CD4-positive, alpha-beta T cell treated with Interleukin-2 at 100 ng/mL for 4 hours (primary cell): ENCODE measurements around the gene SLC22A1.
"Not testable (repeated sequence)": the region's sequence is repeated elsewhere in the genome, so short reads cannot be mapped to it uniquely, and the experiment has no call there.

Experiments
- DNase-seq: peaks from one replicate; pipeline ENCODE4 v3.0.0-alpha.2; 2020; ENCODE audit warnings: low spot score

The SLC22A1 gene

DNA sequence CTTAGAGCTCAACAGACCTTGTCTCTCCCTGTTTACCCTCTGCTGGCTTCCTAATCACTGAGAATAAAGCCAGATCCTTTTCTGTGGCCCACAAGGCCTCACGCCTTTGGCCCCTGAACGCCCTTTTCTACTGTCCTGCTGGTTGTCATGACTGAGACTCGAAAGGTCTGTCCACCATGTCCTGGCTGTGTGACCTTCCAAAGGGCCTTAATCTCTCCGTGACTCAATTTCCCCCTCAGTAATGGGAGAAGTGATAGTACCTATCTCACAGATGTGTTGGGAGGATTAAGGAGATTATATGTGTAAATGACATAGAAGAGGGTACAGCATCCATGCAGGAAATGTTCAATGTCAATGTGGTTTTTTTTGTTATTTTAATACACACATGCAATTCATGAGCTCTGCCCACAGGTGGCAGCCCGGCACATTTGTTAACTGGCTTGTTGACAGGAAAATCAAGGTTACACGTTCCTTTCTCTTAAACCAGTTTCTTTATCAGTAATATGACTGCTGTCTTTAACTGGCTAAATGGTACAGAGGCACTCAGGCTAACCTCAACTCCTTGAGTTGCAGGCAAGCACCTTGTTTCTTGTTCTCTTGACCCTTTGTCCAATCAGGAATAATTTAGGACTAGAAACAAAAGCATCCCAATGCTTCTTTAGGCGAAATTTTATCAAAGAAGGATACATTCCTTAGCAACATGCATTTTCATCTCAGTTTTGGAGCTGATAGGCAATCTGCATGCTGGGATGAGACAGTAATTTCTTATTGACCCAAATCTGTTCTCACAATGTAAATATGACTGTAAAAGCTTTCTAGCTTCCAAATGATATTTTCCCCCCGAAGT lies 16.6 kb downstream of the SLC22A1 start:
- DNase-seq: peak; percentile 66

DNA sequence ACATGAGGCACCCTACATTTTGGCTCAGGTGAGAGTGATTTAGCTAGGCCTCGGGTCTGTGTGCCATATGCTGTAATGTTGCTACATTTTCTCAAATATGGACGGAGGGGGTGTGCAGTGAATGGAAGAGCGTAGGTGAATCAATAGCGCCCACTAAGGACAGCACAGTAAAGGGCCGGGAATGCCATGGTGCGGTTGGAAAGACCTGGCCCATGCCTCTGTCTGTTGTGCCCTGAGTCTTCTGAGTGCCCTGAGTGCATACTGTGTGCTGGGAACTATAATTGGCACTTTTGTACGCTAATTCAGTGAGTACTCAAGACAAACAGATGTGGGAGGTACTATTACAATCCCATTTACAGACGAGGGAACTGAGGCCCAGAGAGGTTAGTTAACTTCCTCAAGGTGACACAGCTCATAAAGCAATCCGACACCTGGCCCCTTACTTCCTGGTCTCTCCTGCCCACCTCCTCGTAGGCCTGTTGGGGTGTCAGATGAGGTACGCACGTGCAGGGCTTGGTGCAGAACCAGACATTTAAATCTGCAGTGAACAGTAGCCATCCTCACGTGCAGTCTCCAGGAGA lies 17.3 kb downstream of the SLC22A1 start:
- DNase-seq: no peak

DNA sequence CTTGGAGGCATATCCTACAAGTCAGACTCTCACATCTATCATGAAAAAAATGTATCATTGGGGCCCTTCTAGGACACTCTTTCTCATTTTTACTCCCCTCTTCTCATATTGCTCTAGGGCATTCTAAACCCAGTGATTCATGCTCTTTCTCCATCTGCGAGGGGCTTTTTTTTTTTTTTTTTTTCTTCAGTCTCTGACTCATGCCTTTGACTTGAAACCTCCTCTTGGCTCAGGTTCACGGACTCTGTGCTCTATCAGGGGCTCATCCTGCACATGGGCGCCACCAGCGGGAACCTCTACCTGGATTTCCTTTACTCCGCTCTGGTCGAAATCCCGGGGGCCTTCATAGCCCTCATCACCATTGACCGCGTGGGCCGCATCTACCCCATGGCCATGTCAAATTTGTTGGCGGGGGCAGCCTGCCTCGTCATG lies 17.8 kb downstream of the SLC22A1 start:
- no peak for DNase-seq

DNA sequence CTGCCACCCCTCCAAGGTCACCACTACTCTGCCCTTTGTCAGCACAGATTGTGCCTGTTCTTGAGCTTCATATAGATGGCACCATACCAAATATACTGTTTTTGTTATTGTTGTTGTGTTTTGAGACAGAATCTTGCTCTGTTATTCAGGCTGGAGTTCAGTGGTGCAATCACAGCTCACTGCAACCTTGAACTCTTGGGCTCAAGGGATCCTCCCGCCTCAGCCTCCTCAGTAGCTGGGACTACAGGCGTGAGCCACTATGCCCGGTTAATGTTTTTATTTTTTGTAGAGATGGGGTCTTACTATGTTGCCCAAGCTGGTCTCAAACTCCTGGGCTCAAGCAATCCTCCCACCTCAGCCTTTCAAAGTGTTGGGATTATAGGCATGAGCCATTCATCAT lies 18.9 kb downstream of the SLC22A1 start:
- not testable (repeated sequence) for DNase-seq

DNA sequence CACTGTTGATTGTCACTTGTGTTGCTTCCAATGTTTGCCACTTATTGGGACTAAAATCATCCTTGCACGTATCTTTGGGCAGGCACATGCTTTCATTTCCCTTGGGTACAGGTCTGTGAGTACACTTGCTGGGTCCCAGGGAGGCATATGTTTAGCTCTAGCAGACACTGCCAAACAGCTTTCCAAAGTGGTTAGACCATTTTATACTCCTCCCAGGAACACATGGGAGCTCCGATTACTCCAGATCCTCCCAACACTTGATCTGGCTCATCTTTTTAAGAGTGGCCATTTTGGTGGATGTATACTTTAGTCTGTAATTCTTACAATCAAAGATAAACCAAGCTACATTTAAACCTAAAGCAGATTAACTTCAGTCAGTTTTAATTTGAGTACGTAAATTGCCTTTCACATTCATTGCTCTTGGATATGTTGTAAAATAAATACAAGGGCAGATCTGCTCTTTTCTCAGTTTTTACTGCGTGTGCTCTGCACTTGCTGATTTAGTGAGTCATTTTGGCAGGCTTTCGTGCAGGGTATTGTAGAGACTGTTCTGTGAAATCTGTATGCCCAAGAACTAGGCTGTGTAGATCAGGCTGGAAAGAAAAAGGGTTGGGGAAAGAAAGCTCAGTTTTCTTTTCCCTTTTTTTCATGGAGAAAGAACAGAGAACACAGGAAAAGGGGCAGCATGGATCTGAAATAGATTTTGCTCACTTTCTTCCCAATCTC lies 19.5 kb downstream of the SLC22A1 start:
- DNase-seq: no peak

DNA sequence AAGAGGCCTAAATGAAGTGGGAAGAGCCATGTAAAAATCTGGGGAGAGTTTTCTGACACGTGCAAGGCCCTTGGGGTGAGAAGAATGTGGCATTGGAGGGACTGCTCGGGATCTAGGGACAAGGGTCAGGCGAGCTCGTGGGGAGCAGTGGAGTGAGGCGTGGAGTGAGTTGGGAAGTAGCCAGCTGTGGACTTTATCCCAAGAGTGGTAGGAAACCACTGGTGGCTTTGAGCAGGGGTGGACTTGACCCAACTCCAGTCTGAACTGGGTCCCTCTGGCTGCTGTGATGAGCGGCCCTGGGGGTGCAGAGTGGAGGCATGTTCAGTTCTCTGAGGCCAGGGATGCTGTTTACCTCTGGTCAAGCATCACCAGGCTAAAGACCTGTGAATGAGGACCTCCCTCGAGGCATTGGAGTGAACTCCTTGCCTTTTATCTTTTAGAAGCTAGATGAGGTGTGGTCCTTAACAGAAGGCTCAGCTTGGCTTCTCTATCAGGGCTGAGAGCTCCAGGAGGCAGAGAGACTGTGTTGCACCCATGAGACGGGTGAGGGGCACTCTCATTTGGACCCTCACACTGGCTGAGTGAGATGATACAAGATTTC lies 20.6 kb downstream of the SLC22A1 start:
- no peak for DNase-seq

DNA sequence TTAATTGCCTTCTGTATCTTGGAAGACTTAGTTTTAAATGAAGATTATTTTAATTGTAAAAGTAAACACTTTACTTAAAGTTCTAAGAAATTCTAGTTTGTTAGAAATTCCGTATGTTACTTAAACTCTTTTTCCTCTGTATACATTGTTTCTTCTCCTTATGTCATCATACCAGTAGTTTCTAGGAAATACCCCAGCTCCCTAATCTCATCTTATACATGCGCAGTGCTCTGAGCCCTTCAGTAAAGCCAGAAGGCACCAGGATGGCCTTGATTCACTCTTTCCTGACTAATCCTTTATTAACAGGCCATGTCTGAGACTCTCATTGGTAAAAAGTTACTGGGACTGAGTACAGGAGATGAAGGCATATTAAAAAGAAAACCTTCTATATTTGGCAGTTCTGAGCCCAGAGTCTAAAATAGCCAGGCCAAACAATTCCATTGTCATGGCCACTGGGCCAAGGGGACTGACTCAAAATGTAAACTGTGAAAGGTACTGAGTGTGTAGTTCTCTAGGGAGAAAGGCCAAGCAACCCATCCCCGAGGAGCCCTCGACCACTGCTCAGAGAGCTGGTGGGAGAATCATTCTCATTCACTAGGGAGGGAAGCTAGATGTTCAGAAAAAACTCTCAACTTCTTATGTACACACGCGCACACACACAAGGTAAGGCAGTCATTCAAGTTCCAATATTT lies 25.0 kb downstream of the SLC22A1 start:
- no peak for DNase-seq

DNA sequence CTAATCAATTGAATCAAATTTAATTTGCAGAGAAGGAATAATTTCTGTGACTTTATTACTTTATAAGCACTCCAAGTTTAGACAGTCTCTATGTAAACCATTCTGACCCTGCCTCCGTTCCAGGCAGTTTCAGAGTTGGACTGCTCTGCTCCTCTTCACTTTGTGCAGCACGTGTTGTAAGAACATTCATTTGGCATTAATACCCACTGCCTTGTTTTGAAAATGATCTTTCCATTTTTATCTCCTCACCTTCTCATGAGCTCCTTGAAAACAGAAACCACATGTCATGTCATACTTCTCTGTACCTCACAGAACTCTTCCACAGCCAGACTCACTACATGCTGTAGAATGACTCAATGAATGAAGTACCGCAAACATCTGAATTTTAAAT lies 25.5 kb downstream of the SLC22A1 start:
- no peak for DNase-seq

DNA sequence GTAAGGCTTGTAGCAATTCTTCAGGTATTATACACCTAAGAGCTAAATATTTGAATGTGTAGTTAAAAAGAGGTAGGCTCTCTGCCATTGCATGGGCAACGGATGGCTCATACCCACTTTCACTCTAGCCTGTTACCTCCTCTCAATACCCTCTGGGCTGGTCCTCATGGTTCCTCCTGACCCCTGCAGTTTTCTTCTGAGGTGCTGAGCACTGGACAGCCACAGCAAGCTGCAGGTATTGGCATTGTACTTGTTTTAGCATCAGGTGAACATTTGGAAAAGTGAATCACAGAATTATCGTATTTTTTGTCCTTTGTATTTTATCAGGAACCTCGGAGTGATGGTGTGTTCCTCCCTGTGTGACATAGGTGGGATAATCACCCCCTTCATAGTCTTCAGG lies 32.9 kb downstream of the SLC22A1 start:
- DNase-seq: no peak

DNA sequence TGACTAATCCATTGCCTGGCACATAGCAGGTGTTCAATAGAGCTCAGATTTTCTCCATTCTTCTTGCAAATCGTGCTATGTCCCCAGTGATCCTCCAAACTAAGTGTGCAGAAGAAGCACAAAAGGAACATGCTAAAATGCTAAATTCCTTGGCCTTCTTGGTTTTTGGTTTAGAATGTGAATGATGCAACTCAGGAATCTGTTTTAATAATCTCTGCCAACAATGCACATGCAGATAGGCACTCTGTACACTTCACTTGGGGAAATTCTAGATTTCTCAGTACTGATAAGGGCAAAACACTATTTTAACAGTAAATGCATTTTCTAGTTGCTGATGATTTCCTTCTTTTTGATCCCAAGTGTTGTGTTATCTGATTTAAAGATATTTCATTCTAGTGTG lies 35.2 kb downstream of the SLC22A1 start:
- DNase-seq: no peak

DNA sequence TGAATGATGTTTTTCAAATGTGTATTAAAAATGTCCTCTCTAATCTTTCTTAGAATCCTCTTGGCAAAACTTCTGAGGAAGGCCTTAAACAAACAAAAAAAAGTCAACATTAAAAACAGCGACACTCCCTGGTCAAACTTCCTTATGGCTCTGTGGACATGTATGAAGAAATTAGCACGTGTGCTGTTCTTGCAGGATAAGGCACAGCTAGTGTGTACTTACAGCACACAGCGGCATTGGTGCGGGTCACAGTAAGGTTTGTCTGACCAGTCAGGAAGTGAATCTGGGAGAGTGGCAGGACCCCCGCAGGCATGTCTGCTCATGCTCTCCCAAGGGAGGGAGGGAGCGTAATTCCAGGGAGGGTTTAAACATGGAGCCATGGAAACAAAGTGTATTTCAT lies 38.8 kb downstream of the SLC22A1 start:
- DNase-seq: no peak

DNA sequence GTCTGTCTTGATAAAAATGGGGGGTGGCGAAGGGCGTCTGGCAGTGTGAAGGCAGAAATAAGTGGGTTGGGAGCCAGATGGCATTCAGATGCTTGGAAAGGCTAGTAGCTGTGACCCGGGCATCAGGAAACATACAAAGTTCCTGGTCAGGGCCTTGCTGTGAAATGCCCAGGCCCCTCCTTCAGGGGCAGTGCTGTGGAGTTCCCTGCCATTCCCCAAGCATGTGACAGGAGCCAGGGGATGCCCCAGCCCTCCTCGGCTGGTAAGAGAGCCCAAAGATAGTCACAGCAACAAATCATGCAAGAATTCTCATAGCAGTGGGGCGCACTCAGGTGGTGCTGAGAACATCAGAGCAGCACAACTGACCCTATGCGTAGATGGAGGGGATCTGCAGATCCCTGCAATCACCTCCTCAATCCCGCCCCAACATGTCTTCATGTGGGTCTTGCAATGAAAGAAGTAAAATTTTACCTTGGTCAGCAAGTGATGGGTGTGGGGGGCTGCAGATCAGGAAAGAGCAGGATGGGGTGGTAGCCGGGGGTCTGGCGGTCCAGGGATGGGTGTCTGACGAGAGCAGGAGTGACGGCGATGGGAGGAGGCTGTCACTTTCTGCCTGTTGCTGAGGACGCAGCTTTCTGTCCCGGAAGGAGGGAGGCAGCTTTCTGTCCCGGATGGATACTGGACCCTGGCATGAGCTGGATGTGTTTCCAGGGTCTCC lies 39.5 kb downstream of the SLC22A1 start:
- no peak for DNase-seq

DNA sequence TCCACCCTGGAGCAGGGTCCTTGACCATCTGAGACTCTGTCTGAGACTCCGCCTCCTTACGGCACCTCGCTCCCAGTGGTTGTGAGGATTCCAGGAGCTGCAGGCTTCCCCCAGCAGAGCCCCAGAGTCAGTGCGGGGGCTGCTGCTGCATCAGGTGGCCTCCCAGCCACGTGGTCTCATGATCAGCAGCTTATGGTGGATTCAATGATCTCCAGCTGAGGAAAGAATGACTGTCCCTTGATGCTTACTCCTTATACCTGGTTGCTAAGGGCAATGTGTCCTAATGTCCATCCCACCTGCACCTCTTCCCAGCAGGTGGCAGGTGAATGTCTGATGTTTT lies 40.0 kb downstream of the SLC22A1 start:
- DNase-seq: no peak

DNA sequence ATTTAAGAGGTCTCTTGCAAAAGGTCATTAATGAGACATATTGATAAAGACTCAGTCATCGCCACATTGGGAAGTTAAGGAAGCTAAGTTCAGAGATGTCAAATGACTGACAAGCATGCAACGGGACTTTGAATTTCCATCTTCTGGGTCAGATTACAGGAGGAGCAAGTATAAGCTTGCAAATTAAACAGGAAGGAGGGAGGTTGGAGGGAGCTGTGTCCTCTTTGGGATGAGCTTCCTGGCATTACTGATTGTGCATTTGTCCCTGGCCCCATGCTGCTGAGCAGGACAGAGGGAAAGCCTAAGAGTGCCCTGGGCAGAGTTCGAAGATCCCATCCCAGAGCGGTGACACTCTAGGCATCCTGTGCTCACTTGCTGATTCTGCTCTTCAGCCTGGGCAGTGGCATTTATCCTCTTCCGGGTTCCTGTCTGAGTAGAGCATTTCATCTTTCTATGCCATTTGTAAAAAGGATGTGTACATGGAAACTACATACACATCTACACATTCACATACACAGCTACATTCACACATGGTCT lies 40.5 kb downstream of the SLC22A1 start:
- DNase-seq: no peak

DNA sequence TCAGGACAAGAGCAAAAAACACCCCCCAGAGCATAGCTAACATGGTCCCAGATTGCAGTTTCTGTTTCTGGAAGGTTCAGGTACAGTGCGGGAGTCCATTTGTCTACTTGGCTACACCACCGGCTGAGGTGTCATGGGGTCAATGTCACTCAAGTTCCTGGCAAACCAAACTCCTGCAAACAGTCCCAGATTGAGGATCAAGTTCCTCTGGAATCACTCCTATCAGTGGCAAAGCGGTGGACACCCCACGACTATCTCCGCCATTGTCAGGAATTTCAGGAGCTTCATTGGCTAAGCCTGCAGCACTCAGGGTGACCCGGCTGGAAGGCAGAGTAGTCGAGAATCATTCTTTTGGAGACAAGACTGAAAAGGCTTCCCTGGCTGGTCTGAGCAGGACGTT lies 41.8 kb downstream of the SLC22A1 start:
- no peak for DNase-seq

DNA sequence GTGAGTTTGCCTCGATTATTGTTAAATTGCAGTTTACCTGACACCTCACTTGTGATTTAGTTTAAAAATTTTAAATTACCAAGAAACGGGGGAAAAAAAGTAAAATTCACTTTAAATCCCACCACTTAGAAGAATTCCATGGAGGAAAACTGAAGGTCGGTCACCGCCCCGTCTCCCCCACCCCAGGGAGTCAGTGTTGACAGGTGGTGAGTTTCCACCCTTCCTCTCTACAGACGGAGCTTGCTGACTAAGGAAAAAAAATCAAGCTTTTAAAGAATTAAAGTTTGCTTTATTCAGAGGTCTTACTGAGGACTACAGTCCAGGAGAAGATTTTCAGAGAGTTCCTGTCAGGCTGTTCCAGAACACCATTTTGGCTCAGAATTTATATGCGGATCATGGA lies 42.3 kb downstream of the SLC22A1 start:
- DNase-seq: no peak

DNA sequence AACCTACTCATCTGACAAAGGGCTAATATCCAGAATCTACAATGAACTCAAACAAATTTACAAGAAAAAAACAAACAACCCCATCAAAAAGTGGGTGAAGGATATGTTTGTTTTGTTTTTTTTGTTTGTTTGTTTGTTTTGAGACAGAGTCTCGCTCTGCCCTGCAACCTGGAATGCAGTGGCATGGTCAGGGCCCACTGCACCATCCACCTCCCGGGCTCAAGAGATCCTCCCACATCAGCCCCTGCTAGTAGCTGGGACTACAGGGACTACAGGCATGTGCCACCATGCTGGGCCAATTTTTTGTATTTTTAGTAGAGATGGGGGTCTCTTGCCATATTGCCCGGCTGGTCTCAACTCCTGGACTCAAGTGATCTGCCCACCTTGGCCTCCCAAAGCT lies 44.3 kb downstream of the SLC22A1 start:
- DNase-seq: not testable (repeated sequence)

DNA sequence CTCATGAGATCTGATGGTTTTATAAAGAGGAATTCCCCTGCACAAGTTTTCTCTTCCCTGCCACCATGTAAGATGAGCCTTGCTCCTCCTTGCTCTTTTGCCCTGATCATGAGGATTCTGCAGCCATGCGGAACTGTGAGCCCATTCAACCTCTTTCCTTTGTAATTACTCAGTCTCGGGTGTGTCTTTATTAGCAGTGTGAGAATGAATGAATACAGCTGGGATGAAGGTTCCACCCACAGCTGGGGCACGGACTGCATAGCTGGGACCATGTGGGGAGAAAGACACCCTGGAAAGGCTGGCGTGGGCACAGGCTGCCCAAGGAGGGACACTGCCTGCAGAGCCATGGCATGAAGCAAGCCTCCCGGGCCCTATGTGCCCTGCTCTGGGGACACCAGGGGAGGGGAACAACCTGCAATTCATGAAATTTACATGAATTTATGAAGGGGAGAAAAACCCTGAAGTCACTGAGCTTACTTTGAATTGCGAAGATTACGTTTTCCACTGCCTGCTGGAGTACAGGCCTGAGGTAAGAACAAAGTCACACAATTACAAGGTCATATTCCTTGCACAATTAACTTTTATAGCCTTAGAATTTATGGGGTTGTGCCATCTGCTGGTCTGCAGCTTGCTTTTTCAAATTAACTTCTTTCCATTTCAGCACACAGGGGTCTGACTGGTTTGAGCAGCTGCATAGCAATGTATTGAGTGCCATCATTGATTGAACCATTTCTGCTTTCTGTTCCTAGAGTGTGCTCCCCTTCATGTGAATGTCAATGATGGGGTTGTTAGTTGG lies 46.2 kb downstream of the SLC22A1 start:
- DNase-seq: no peak

DNA sequence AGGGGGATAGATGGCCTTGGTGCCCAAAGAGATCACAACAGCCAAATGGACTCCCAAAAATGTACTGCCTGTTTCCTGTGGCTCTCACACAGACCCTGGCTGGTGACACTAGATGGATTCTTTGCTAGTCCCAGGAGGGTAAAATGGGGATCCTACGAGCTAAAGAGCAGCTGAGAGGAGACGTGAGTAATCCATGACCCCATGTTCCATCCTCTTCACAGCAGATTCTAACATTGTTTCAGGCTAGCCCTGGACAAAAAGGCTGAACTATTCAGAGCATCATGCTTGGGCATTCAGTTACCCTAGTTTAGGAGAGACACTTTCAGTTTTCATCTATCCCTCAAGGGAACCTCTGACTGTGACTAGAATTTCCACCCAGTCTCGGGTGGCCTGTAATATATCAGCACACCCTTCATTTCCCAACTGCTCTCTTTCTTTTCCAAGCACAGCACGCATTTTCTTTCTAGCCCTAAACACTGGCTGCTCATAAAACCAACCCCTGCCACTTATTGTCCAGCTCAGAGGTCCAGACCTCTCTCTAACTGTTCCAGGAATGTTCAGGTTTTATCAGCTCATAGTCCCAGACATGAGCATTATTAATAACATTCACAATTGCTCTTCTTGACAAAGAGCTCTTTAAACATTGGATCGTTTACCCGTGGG lies 48.5 kb downstream of the SLC22A1 start:
- DNase-seq: no peak

DNA sequence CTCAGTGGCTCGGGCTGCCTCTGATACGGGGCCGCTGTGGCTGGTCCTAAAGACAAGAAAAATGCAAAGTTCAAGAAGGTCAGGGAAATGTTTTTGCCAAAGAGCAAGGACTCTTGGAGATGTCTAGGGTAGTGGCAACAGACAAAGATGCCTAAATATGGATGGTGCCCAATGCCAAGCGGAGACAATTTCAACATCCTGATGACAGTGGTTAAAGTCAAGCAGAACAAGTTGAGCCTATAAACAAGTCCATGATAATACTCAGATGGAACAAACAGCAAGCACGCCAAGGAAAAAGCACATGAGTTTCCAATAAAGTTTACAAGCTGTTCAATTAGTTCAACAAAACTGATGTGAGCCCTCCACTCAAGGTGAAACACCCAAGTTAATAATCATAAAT lies 51.1 kb downstream of the SLC22A1 start:
- DNase-seq: no peak
